ENCODE data around the gene KSR1. TPM values are rescaled to one million over a fixed set of nuclear protein-coding genes. Genes with fewer than 3 reads are reported as not detected.

The KSR1 gene
- total and polyA plus RNA-seq, 2 of the 4 experiments (the other 2 are of a cell fraction) = 12.5 to 21.9 TPM

GRCh38 chr17:27582696-27583095, 126.4 kb downstream of the KSR1 start:
- dilution Hi-C loops (cut with HindIII; ENCODE audit: low sequenced_read_pairs, unreplicated experiment) = no loop called here

More at GRCh38 chr17:27582696-27583095, 126.4 kb downstream of the KSR1 start:
- H2BK5ac ChIP-seq (ENCODE audit: low read depth, low read length, poor library complexity, severe bottlenecking) = no peak overlapping the region
- no peak overlapping the region for H2AFZ ChIP-seq (replicated peaks; ENCODE audit: low read length, poor library complexity)
- H3K4ac ChIP-seq (ENCODE audit: low read depth, low read length) = no peak overlapping the region
- H2BK15ac ChIP-seq (ENCODE audit: low read depth, low read length) = no peak overlapping the region
- ChIA-PET CTCF (no interaction called here), POLR2A (ENCODE audit: unreplicated experiment) (no interaction called here)
- H3K36me3 ChIP-seq (ENCODE audit: control insufficient read depth, insufficient read depth, low read length) = peaks cover 51% of the 10 kb centered on the region
- 90% methylated on average over 4 of the region's 18 CpGs; no CpG with 5 or more reads in 1 of the 2 experiments for WGBS, 2 experiments (ENCODE audit: extremely low coverage in 2 of 2, insufficient read length in 1 of 2)
- H2BK20ac ChIP-seq (ENCODE audit: low read depth, low read length) = no peak overlapping the region
- H4K20me1 ChIP-seq (ENCODE audit: insufficient read depth, low read length) = no peaks in the 10 kb centered on the region; the same call in none of the 2 replicates
- H3K9ac ChIP-seq (ENCODE audit: low read depth, low read length) = no peak overlapping the region
- intact Hi-C loops (cut with micrococcal nuclease) = no loop called here
- in situ Hi-C loops (cut with MboI; ENCODE audit: low sequenced_read_pairs) = no loop called here
- H3K9me3 ChIP-seq (ENCODE audit: control insufficient read depth, insufficient read depth, low read length) = no peaks in the 10 kb centered on the region
- no peak overlapping the region for H3K27ac ChIP-seq (ENCODE audit: insufficient read depth, low read length)
- no peak overlapping the region for H2BK120ac ChIP-seq (ENCODE audit: low read depth, low read length)
- H2AK9ac ChIP-seq (replicated peaks; ENCODE audit: low read depth, low read length, poor library complexity) = no peak overlapping the region
- H3K18ac ChIP-seq (ENCODE audit: low read depth, low read length) = no peak overlapping the region
- H3K27me3 ChIP-seq (ENCODE audit: control insufficient read depth, insufficient read depth, low read length) = no peaks in the 10 kb centered on the region
- no peak overlapping the region for H2AK5ac ChIP-seq (ENCODE audit: low read depth, low read length)
- peaks cover 31 to 87% of the 10 kb centered on the region in 2 experiments for H3K79me1 ChIP-seq (ENCODE audit: low read depth in 1 of 2, low read length in 2 of 2)
- no TSS peak for BruUV-seq (replicated peaks)
- no peak overlapping the region for H3K14ac ChIP-seq (replicated peaks; ENCODE audit: low read depth, low read length)
- ATAC-seq (ENCODE audit: low read depth) (no peak), DNase-seq (no peak)
- H4K8ac ChIP-seq (ENCODE audit: low read depth in 2 of 2, low read length in 2 of 2) = no peak overlapping the region
- peaks cover 47% of the 10 kb centered on the region for H3K9me1 ChIP-seq (ENCODE audit: insufficient read depth, low read length)
- TF ChIP-seq ELK1 (IDR thresholded peaks at IDR 0.05; ENCODE audit: borderline replicate concordance, low read depth, low read length) (no peak), CEBPB (IDR thresholded peaks at IDR 0.05; ENCODE audit: low read depth, low read length) (no peak), MAZ (IDR thresholded peaks at IDR 0.05; ENCODE audit: borderline replicate concordance, low read depth, low read length) (no peak), CHD1 (IDR thresholded peaks at IDR 0.05; ENCODE audit: low read depth, low read length) (no peak), NFE2L2 (IDR thresholded peaks at IDR 0.05; ENCODE audit: low read depth, low read length) (no peak), FOS (IDR thresholded peaks at IDR 0.05; ENCODE audit: low read depth, low read length) (no peak), MXI1 (IDR thresholded peaks at IDR 0.05; ENCODE audit: borderline replicate concordance, low read depth, low read length) (no peak), POLR2A (IDR thresholded peaks at IDR 0.05; ENCODE audit: low read depth, low read length) (no peak), USF2 (IDR thresholded peaks at IDR 0.05; ENCODE audit: low read depth, low read length) (no peak), RFX5 (IDR thresholded peaks at IDR 0.05; ENCODE audit: low read depth, low read length) (no peak), MAFK (IDR thresholded peaks at IDR 0.05; ENCODE audit: low read depth, low read length) (no peak), BHLHE40 (IDR thresholded peaks at IDR 0.05; ENCODE audit: low read depth, low read length) (no peak), RAD21 (IDR thresholded peaks at IDR 0.05; ENCODE audit: low read length) (no peak), RCOR1 (IDR thresholded peaks at IDR 0.05; ENCODE audit: insufficient replicate concordance, low read length) (no peak), SMC3 (IDR thresholded peaks at IDR 0.05; ENCODE audit: low read depth, low read length) (no peak)
- TF ChIP-seq, protein P1, sequence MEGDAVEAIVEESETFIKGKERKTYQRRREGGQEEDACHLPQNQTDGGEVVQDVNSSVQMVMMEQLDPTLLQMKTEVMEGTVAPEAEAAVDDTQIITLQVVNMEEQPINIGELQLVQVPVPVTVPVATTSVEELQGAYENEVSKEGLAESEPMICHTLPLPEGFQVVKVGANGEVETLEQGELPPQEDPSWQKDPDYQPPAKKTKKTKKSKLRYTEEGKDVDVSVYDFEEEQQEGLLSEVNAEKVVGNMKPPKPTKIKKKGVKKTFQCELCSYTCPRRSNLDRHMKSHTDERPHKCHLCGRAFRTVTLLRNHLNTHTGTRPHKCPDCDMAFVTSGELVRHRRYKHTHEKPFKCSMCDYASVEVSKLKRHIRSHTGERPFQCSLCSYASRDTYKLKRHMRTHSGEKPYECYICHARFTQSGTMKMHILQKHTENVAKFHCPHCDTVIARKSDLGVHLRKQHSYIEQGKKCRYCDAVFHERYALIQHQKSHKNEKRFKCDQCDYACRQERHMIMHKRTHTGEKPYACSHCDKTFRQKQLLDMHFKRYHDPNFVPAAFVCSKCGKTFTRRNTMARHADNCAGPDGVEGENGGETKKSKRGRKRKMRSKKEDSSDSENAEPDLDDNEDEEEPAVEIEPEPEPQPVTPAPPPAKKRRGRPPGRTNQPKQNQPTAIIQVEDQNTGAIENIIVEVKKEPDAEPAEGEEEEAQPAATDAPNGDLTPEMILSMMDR (conservative IDR thresholded peaks at IDR 0.05; ENCODE audit: low read depth, low read length) = no peak
- H4K5ac ChIP-seq (ENCODE audit: low read depth, low read length) = no peak overlapping the region
- H3K56ac ChIP-seq (ENCODE audit: extremely low read depth, insufficient read depth, low read length) = no peak overlapping the region
- peaks cover 39% of the 10 kb centered on the region for H3K4me1 ChIP-seq (ENCODE audit: control insufficient read depth, insufficient read depth, low read length)
- no peak overlapping the region for H3K4me2 ChIP-seq (ENCODE audit: low read depth, low read length)
- H4K91ac ChIP-seq (ENCODE audit: insufficient read depth, low read depth, low read length) = no peak overlapping the region
- H3K4me3 ChIP-seq (ENCODE audit: insufficient read depth, low read depth, low read length) = no peak overlapping the region
- H3K23ac ChIP-seq (ENCODE audit: low read depth, low read length) = no peak overlapping the region
